ENCODE data around the gene SHE.

DNA sequence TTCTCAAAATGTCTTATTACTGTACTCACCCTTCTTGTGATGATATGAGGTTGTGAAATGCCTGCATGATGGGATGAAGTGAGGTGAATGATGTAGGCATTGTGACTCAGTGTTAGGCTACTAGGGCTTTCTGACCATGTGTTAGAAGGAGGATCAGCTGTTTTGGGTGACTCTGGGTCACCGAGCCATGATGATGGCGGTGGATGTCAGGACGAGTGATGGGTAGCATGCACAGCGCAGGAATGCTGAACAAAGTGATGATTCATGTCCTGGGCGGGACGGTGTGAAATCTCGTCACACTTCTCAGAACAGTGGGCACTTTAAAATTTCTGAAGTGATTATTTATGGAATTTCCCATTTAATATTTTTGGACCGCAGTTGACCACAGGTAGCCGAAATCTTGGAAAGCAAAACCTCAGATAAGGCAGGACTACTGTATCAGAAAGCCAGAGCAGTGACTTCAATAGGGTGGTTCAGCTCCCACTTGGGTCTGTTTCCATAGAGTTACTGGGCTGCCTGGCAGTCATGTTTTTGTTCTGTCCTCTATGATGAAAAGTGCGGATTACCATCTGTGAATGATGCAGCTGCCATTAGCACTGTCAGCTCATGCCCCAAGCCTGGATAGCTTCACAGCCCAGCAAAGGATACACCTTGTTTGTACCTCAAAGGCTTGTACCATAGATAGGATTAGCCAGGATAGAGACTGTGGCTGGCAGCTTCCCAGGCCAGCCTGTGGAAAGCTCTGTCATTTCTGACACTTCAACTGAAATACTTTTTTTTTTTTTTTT is 70.4 kb downstream of the SHE start:
- TF ChIP-seq NFIC (IDR thresholded peaks at IDR 0.05): peak; percentile 21; the same call in 1 of the 2 replicates
- no peak; the same call in 1 of the 2 replicates for TF ChIP-seq CEBPB (IDR thresholded peaks at IDR 0.05)
- no peak for TF ChIP-seq REST (IDR thresholded peaks at IDR 0.05; ENCODE audit: low read depth)
- TF ChIP-seq RAD21 (IDR thresholded peaks at IDR 0.05; ENCODE audit: low read depth): no peak
- TF ChIP-seq YY1 (IDR thresholded peaks at IDR 0.05; ENCODE audit: low read depth): no peak
- TF ChIP-seq EP300 (IDR thresholded peaks at IDR 0.05; ENCODE audit: borderline replicate concordance): peak; percentile 69; the same call in 1 of the 2 replicates
- peak; percentile 76 for TF ChIP-seq TEAD4 (IDR thresholded peaks at IDR 0.05)
- peak; percentile 53 for TF ChIP-seq MAX (IDR thresholded peaks at IDR 0.05)
- no peak for TF ChIP-seq CREB1 (IDR thresholded peaks at IDR 0.05; ENCODE audit: low read depth)

Data from Ishikawa (cell line).